SK-N-MC (cell line): Measurements from ENCODE around the gene TPD52L1.

Source experiments
- EZH2 ChIP-seq: fragments of 200-600 bp; sonication (generic); IDR thresholded peaks from one replicate; pipeline ENCODE4 v1.6.1; 2017; ENCODE audit warnings: antibody characterized with exemption
- FOXP2 ChIP-seq: optimal IDR thresholded peaks from 2 replicates; pipeline ENCODE3; 2011; ENCODE audit warnings: mild to moderate bottlenecking, moderate library complexity; ENCODE audit not compliant: insufficient read depth; ENCODE audit errors: extremely low read length, control extremely low read depth
- POLR2AphosphoS5 ChIP-seq: IDR thresholded peaks from 2 replicates; pipeline ENCODE4 v1.6.1; 2012; ENCODE audit warnings: mild to moderate bottlenecking, low read depth, low read length, borderline replicate concordance

DNA sequence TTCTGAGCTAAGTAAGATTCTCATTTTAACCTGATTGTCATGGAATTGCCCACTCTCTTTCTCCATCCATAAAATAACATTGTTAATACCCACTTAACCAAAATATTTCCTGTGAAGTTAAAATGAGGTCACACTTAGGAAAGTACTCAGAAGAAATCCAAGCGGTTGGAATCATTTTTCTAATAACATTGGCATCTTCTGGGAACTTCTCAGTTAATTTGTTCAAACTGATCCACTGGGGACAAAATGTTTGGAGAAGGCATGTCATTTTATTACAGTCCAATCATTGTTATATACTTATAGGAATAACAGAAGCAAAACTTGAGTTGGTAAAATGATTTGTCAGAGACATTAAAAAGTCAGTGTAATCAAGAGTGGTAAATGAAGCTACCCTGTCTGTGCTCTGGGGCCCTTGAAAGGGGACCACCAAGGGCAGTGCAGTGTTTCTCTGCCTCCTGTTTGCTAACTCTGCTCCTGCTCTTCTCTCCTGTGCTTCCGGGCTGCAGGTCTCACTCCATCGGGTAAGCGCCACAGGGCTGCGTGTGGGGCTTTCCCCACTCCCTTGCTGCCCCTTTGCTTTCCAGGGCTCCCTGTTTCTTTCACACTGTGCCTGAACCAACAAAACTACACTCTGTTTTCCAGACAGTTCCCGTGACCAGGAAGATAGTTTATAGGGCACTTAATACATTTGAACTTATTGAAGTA is 98.1 kb downstream of the TPD52L1 start:
- TF ChIP-seq POLR2AphosphoS5 (no peak), FOXP2 (no peak), EZH2 (no peak)
